H1 (cell line): ENCODE data around the gene MYPOP. TPM values are rescaled to one million over a fixed set of nuclear protein-coding genes. Genes with fewer than 3 reads are reported as not detected.

Experiments
- CHD1 ChIP-seq: IDR thresholded peaks from 2 replicates; pipeline ENCODE4 v1.6.1; 2012; ENCODE audit warnings: low read depth, low read length, improper control_type of control experiment
- CHD7 ChIP-seq: fragments of 300-600 bp; sonication (generic); IDR thresholded peaks from 2 replicates; pipeline ENCODE4 v1.7.1; 2012; ENCODE audit warnings: low read length, moderate library complexity, mild to moderate bottlenecking, inconsistent platforms; ENCODE audit not compliant: insufficient replicate concordance
- CTCF ChIP-seq, 3 experiments: IDR thresholded peaks; 1 replicate in 2 of 3; 2 replicates in 1 of 3; pipeline versions ENCODE4 v1.5.1 to v1.6.1; 2011; ENCODE audit warnings: low read length in 3 of 3, mild to moderate bottlenecking in 3 of 3, inconsistent platforms in 2 of 3, low read depth in 1 of 3, moderate library complexity in 1 of 3; ENCODE audit not compliant: insufficient read depth in 1 of 3; ENCODE audit errors: control extremely low read depth in 1 of 3
- EP300 ChIP-seq, 2 experiments: IDR thresholded peaks; 1 replicate in 1 of 2; 2 replicates in 1 of 2; pipeline ENCODE4 v1.6.1; 2011 to 2012; ENCODE audit warnings: low read depth in 2 of 2, low read length in 2 of 2, mild to moderate bottlenecking in 2 of 2, borderline replicate concordance in 1 of 2, inconsistent platforms in 1 of 2, moderate library complexity in 1 of 2
- HDAC2 ChIP-seq, 2 experiments: fragments of 300-600 bp in 1 of 2; sonication (generic) in 1 of 2; IDR thresholded peaks; 2 replicates each; pipeline ENCODE4 v1.6.1; 2011 to 2012; ENCODE audit warnings: low read depth in 2 of 2, low read length in 2 of 2, mild to moderate bottlenecking in 2 of 2, moderate library complexity in 2 of 2, borderline replicate concordance in 1 of 2, inconsistent platforms in 1 of 2
- JUND ChIP-seq: IDR thresholded peaks from 2 replicates; pipeline ENCODE4 v1.6.1; 2011; ENCODE audit warnings: mild to moderate bottlenecking, improper control_type of control experiment, low read length
- SIX5 ChIP-seq: IDR thresholded peaks from 2 replicates; pipeline ENCODE4 v1.6.1; 2011; ENCODE audit warnings: mild to moderate bottlenecking, low read depth, low read length
- ZNF274 ChIP-seq: IDR thresholded peaks from 2 replicates; pipeline ENCODE4 v1.7.0; 2012; ENCODE audit warnings: low read length, borderline replicate concordance; ENCODE audit errors: extremely low read depth
- polyA plus RNA-seq, 7 experiments: library from polyadenylated mRNA; depleted of rRNA in 3 of 7; stranded (reverse) in 5 of 7; unstranded in 2 of 7; fragments of >200 nt in 5 of 7; fragments of 200-250 nt in 2 of 7; gene quantifications; 1 replicate in 5 of 7; 2 replicates in 1 of 7; 4 replicates in 1 of 7; pipeline versions ENCODE4 v1.2.1 to v1.2.3, GENCODE V29; 2011 to 2013; ENCODE audit warnings: missing spikeins in 2 of 7, mixed read lengths in 2 of 7
- total RNA-seq: library from RNA; stranded (reverse); fragmentation: NEBNext Ultra II Directional; extraction: Animal tissue kit (Norgen Biotek cat#: 25700); gene quantifications from 2 replicates; pipeline ENCODE4 v1.2.1, GENCODE V29; 2021

MYPOP gene
- total and polyA plus RNA-seq, 2 of the 8 experiments (the other 6 are each of a cell fraction or from before 2014, with no cell fraction given) = 3.2 to 11.1 TPM

GRCh38 chr19:45895519-45895972 lies 6.9 kb downstream of the MYPOP start (continued):
- TF ChIP-seq CTCF (IDR thresholded peaks at IDR 0.05; ENCODE audit: control extremely low read depth in 1 of 3, insufficient read depth in 1 of 3, low read depth in 1 of 3, low read length in 3 of 3) = no peak
- TF ChIP-seq ZNF274 = no peak
- no peak for TF ChIP-seq CHD1
- no peak for TF ChIP-seq CHD7
- TF ChIP-seq EP300 (IDR thresholded peaks at IDR 0.05; ENCODE audit: borderline replicate concordance in 1 of 2, low read depth in 2 of 2, low read length in 2 of 2) = no peak
- no peak for TF ChIP-seq SIX5
- TF ChIP-seq HDAC2 (IDR thresholded peaks at IDR 0.05; ENCODE audit: borderline replicate concordance in 1 of 2, low read depth in 2 of 2, low read length in 2 of 2) = no peak
- no peak for TF ChIP-seq JUND
